ENCODE measurements around the gene MTUS2. TPM values are rescaled to one million over a fixed set of nuclear protein-coding genes. Genes with fewer than 3 reads are reported as not detected.
A peak's percentile ranks its signal among the peaks of the same experiment; 100 is the strongest.

Gene MTUS2
- polyA plus RNA-seq, 3 donors from 2014 or later, result 0.02 TPM; not detected in 2

DNA sequence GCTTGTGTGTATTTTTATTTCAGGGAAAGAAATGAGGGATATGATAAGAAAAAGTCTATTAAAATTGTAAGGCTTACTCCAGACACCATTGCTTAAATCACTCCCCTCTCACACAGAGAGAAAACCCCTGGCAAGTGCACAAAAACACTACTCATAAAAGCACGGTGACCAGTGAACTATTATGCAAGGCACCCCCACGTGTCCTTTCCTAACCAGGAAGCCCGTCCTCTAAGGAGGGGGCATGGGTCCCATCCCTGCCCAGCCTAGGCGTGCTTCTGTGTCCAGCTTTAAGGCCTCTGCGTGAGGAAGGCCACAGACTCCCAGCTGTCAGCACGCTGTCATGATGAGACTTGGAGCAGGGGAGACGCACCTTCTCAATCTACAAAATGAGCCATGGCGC, 691.8 kb downstream of the MTUS2 start:
- no peak for DNase-seq
- no peak overlapping the region for H3K27ac Mint-ChIP-seq
- no peak overlapping the region for H3K4me3 Mint-ChIP-seq
- H3K4me1 Mint-ChIP-seq, result peaks cover 5 to 9% of the 10 kb centered on the region in 2 donors
- H3K36me3 Mint-ChIP-seq, result peaks cover 0 to 10% (median 4%) of the 10 kb centered on the region in 3 donors
- H3K27me3 Mint-ChIP-seq (ENCODE audit: low read depth in 3 of 3), result peaks cover 0 to 4% (median 0%) of the 10 kb centered on the region in 3 donors
- H3K9me3 Mint-ChIP-seq, result no peaks in the 10 kb centered on the region

DNA sequence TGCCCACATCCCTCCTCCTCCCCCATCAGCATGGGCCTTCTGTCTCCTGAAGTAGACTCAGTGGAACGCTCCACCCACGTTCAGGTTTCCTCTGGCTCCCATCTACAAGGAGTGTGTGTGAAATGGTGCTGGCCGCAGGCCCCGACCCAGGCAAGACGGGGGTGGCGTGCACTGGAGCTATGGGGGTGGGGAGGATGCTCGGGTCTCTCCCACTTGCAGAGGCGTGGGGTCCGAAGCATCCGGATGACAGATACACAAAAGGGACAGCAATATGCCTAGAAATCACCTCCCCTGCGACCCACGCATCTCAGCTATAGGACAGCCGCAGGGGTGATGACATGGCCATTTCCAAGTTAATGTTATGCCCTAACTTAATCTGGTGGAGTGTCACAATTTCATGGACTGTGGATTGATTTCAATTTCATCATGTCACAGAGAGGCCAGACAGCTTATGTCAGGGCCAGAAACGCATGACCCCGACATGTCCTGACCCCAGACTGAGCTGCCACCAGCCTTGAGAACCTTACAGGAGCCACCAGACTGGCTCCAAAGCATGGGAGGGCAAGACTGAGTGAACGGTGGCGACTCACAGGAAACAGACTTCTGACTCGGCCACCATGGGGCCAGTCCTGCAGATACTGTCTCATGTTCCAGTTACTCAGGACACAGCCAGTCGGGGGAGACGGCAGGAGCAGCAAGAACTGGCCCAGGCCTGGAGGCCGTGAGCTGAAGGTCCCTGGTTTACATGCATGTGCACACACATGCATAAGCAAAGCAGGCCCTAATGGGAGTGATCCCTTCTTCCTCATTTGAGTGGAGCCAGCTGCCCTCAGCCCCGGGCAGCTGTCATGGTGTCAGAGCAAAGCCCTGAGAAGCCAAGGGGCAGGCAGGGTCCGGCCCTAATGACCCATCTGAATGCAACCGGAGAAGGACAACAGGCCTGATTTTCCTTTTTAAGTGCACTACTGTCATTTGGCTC, 693.2 kb downstream of the MTUS2 start:
- DNase-seq, result no peak
- H3K27me3 Mint-ChIP-seq (ENCODE audit: low read depth in 3 of 3), result peaks cover 0 to 4% (median 0%) of the 10 kb centered on the region in 3 donors
- no peak overlapping the region for H3K4me3 Mint-ChIP-seq
- H3K4me1 Mint-ChIP-seq, result peaks cover 5 to 9% of the 10 kb centered on the region in 2 donors
- H3K27ac Mint-ChIP-seq, result no peak overlapping the region
- H3K36me3 Mint-ChIP-seq, result peaks cover 0 to 15% (median 11%) of the 10 kb centered on the region in 3 donors
- no peaks in the 10 kb centered on the region for H3K9me3 Mint-ChIP-seq

DNA sequence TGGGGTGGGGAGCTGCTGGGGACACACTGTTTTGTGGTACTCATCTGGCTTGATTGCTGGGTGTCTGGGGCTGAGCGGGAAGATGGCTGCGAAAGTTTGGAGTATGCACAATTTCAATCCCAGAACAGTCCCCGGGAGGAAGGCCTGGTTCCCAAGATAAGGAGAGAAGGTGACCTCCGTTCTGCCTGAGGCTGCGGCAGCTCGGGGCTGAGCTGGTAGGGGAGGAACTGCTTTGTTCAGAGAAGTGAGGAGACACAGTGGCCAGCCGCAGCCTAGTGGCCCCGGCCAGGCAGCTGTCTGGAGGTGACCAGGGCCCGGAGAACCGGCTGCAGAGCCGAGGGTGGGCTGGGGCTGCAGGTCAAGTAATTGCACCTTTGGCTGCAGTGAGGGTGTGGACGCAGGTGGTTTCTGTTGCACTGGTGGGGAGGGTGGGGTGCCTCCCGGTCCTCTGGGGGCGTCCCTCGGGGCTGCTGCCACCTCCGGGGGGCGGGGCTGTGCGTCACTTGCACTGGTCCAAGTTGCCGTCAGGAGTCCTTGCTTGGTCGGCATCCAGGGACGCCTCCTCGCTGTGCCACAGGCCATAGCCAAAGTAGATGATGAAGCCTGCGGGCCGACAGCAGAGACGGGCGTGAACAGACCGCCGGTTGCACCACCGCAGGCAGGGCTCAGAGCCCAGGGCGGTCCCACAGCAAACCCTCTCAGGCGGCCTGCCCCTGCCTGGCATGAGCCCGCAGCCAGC, 694.0 kb downstream of the MTUS2 start:
- Mint-ChIP-seq H3K4me3 (no peak overlapping the region), H3K27ac (no peak overlapping the region), H3K27me3 (ENCODE audit: low read depth in 3 of 3) (peaks cover 0 to under 1% (median 0%) of the 10 kb centered on the region in 3 donors), H3K9me3 (no peaks in the 10 kb centered on the region), H3K36me3 (peaks cover 0 to 15% (median 11%) of the 10 kb centered on the region in 3 donors), H3K4me1 (peaks cover 3% of the 10 kb centered on the region in 2 donors)
- no peak for DNase-seq

DNA sequence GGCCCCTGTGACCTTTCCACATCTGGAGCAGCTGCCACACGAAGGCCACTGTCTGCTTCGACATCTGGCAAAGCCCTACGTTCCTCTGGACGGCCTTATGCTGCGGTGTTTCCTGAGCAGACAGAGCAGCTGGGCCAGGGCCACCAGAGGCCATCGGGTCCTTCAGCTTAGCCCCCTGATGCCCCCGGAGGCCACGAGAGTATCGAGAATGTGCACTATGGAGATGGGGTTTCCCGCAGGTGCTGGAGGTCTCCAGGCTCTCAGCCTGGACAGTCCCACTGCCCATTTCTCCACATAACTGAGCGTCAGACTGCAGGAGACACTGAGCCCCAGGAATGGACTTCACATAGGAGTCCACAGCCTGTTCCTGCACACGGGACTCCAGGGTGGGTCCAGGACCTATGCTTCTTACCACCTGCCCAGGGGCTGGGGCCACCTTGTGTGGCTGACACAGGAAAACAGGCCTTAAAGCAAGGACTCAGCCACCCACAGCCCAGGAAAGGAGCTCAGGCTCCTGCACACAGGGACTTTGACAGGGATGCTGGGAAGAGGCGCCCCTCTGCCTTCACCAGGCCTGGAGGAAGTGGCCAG, 694.7 kb downstream of the MTUS2 start:
- Mint-ChIP-seq H3K36me3 (peaks cover under 1 to 16% (median 11%) of the 10 kb centered on the region in 3 donors), H3K27me3 (ENCODE audit: low read depth in 3 of 3) (no peaks in the 10 kb centered on the region), H3K4me1 (no peaks in the 10 kb centered on the region), H3K27ac (no peak overlapping the region), H3K4me3 (no peak overlapping the region), H3K9me3 (no peaks in the 10 kb centered on the region)
- no peak for DNase-seq

DNA sequence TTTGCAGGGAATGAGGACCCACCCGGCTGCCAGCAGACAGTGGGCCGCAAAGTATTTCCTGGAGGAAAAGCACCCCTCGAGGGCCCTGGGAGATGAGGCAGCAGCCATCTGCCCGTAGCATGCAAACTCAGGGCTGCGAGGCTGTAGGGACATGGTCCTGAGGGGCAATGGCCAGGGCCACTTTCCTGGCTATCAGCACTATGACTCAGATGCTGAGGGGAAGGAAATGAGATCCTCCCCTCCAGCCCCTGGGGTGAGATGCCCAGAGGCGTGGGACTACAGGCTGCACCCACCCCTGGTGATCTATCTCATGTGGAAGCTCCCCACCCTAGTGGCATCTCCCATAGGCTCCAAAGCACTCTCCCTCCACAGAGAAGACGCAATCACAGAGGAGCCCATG, 695.2 kb downstream of the MTUS2 start:
- peak overlapping the region in 1 of 6 donors; percentile 26 for H3K27ac Mint-ChIP-seq
- DNase-seq, result no peak
- H3K27me3 Mint-ChIP-seq (ENCODE audit: low read depth in 3 of 3), result no peaks in the 10 kb centered on the region
- H3K4me3 Mint-ChIP-seq, result no peak overlapping the region
- no peaks in the 10 kb centered on the region for H3K9me3 Mint-ChIP-seq
- peaks cover 6 to 19% (median 11%) of the 10 kb centered on the region in 3 donors for H3K36me3 Mint-ChIP-seq
- H3K4me1 Mint-ChIP-seq, result no peaks in the 10 kb centered on the region

DNA sequence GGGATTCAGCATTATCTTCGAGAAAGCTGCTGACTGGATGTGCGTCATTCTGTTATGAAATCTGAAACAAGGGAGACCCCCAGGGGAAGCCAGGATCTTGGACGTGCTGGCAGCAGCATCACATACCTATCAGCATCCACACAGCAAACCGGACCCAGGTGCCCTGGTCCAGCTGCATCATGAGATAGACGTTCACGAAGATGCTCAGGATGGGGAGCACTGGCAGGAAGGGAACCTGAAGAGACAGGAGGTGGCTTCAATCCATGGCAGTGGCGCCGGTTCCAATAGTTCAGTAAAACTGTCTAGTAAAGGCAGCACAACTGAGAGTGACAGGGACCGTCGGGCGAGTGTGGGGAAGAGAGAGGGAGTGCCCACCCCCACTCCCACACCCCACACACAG, 695.9 kb downstream of the MTUS2 start:
- H3K4me3 Mint-ChIP-seq, result no peak overlapping the region
- H3K27ac Mint-ChIP-seq, result no peak overlapping the region
- H3K36me3 Mint-ChIP-seq, result peaks cover 8 to 24% (median 11%) of the 10 kb centered on the region in 3 donors

DNA sequence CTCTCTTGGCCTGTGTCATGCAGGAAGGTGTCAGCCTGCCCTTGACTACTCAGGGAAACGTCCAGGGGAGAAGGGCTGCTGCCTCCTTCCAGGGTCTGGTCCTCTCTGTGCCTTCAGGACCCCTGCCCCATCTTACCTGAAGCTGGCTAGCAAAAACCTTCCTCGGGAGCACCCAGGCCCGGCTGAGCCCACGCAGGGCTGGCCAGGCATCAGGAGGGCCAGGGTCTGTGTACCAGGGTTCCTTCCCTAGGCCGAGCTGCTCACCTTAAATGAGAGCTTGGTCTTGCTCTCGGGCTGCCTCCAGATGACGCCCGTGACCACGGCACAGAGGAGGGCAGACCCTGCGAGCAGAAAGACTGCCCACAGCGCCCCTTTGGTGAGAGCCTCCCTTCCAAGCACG, 696.7 kb downstream of the MTUS2 start:
- Mint-ChIP-seq H3K27ac (no peak overlapping the region), H3K36me3 (peaks cover 8 to 30% (median 12%) of the 10 kb centered on the region in 3 donors), H3K27me3 (ENCODE audit: low read depth in 3 of 3) (no peaks in the 10 kb centered on the region), H3K4me1 (no peaks in the 10 kb centered on the region), H3K9me3 (no peaks in the 10 kb centered on the region), H3K4me3 (no peak overlapping the region)
- DNase-seq, result no peak

More for the DNA sequence above, 695.9 kb downstream of the MTUS2 start:
- Mint-ChIP-seq H3K27me3 (ENCODE audit: low read depth in 3 of 3) (no peaks in the 10 kb centered on the region), H3K9me3 (no peaks in the 10 kb centered on the region), H3K4me1 (no peaks in the 10 kb centered on the region)
- no peak for DNase-seq

DNA sequence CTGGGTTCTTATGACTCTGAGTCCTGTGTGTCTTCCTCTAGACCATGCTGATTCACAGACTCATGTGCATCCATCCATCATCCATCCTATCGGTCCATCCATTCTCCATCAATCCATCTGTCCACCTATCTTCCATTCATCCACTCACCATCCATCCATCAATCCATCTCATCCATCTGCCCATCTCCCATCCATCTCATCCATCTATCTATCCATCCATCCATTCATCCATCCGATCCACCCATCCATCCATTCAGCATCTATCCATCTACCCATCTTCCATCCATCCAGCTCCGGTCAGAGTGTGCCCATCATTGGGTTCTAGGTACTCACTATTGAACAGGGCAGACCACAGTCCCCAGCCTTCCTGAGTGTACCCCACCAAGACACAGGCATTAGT, 699.8 kb downstream of the MTUS2 start:
- no peak for DNase-seq
- Mint-ChIP-seq H3K4me1 (peaks cover 0 to 2% of the 10 kb centered on the region in 2 donors), H3K27me3 (ENCODE audit: low read depth in 3 of 3) (no peaks in the 10 kb centered on the region), H3K4me3 (no peak overlapping the region), H3K9me3 (no peaks in the 10 kb centered on the region), H3K36me3 (peaks cover 8 to 34% (median 18%) of the 10 kb centered on the region in 3 donors), H3K27ac (no peak overlapping the region)

DNA sequence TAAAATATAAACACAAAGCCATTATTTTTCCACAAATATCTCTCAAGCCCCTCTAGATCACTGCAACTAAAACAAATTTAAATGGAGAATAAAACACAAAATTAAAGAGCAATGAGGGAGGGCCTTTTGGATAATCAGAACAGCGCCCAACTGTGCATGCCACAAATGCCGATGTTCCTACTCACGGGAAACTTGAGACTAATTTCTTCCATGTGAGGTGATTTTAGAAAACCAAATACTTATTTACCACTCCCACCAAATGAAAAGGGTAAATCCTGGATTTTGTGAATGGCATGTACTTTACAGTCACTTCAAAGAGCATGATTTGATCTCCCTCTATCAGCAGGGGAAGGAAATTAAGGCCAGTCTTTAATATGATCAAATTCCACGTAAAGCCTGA, 700.5 kb downstream of the MTUS2 start:
- Mint-ChIP-seq H3K9me3 (no peaks in the 10 kb centered on the region), H3K36me3 (peaks cover 8 to 33% (median 18%) of the 10 kb centered on the region in 3 donors), H3K4me3 (no peak overlapping the region), H3K27me3 (ENCODE audit: low read depth in 3 of 3) (no peaks in the 10 kb centered on the region), H3K27ac (no peak overlapping the region), H3K4me1 (peaks cover 0 to 2% of the 10 kb centered on the region in 2 donors)
- DNase-seq, result no peak

DNA sequence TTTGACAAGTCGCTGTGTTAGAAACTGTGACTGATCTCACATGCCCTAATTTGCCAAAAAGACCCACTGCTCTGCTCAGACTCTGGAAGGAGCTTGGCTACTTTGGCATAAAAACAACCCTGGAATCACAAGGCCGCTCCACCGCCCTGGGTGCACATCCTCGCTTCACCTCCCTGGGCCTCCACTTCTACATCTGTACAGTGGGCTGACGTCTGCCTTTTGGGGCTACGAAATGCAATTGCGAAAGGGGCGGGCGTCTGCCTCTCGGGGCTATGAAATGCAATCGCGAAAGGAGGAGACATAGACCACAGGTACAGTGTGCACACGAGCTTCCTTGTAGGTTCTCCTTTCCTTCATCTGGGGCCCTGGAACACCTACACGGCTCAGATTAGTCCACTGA, 701.2 kb downstream of the MTUS2 start:
- peaks cover 8 to 26% (median 16%) of the 10 kb centered on the region in 3 donors for H3K36me3 Mint-ChIP-seq
- H3K27me3 Mint-ChIP-seq (ENCODE audit: low read depth in 3 of 3), result no peaks in the 10 kb centered on the region
- peaks cover 0 to 2% of the 10 kb centered on the region in 2 donors for H3K4me1 Mint-ChIP-seq
- no peak overlapping the region for H3K27ac Mint-ChIP-seq
- DNase-seq, result no peak
- no peak overlapping the region for H3K4me3 Mint-ChIP-seq
- no peaks in the 10 kb centered on the region for H3K9me3 Mint-ChIP-seq

DNA sequence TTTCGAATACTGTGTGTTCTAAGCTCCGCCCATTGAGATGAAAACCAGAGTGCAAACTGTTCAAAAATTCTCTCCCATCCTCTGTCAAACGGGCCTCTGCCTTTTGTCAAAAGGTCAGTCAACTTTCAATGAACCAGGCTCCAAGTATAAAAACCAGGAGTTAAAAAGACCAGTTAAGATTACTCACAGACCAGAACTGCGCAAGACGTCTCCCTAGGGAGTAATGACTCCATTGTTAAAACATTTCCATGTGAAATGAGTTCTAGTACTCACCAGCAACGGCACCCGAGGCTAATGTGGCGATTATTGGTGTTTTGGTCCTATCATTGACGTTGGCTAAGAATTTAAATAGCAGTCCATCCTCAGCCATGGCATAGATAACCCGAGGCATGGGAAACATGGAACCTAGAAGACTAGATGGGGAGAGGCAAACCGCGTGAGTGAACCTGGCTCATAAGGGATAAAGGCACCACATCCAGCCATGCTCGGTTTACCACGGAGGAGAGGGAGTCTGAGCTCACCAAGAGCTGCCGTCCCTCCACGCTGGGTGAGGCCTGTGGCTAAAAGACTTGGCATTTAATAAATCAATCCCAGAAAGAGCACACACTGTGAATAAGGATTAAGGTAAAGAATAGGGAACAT, 702.0 kb downstream of the MTUS2 start:
- Mint-ChIP-seq H3K9me3 (no peaks in the 10 kb centered on the region), H3K27me3 (ENCODE audit: low read depth in 3 of 3) (peaks cover 0 to 2% (median 0%) of the 10 kb centered on the region in 3 donors), H3K4me3 (no peak overlapping the region), H3K4me1 (peaks cover 0 to 4% of the 10 kb centered on the region in 2 donors), H3K27ac (no peak overlapping the region), H3K36me3 (peaks cover 8 to 32% (median 17%) of the 10 kb centered on the region in 3 donors)
- no peak for DNase-seq

DNA sequence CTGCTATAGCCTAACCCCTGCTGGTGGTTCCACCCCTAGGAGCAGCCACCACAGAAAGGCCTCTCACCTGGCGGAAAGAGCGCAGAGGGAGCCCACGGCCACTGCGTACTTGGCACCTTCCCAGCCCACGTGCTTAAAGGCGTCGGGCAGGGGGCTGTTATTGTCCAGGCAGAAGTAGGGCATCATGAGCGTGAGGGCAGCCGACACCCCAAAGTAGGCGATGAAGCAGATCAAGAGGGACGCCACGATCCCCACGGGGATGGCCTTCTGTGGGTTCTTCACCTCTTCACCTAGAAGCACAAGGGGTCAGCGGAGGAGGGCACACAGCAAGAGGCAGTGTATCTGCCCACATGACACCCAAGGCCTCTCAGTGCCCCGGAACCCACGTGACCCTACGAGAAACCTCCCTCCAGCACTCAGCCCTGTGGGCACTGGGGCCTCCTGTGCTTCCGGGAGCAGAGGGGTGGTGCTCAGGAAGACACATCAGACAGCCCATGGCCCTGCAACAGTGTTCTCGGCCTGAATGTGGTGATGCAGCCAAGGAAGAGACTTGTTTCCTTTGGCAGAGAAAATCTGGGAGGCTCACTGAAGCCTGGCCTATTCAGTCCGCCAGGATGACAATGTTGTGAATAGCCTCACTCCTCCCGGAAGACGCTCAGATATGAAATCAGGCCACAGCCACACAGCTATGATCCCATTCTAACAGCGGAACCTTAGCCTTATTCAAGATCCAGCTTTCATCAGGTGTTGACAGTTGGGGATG, 703.2 kb downstream of the MTUS2 start:
- peaks cover 0 to 4% of the 10 kb centered on the region in 2 donors for H3K4me1 Mint-ChIP-seq
- peaks cover 0 to 2% (median 0%) of the 10 kb centered on the region in 3 donors for H3K27me3 Mint-ChIP-seq (ENCODE audit: low read depth in 3 of 3)
- H3K4me3 Mint-ChIP-seq, result no peak overlapping the region
- H3K9me3 Mint-ChIP-seq, result no peaks in the 10 kb centered on the region
- peak overlapping the region in 1 of 6 donors; percentile 49 for H3K27ac Mint-ChIP-seq
- no peak for DNase-seq
- peaks cover 8 to 29% (median 10%) of the 10 kb centered on the region in 3 donors for H3K36me3 Mint-ChIP-seq

Data from immature natural killer cell (primary cell).